GM04504 (cell line): ENCODE measurements around the gene ATP13A1.
"Not testable (repeated sequence)": the region's sequence is repeated elsewhere in the genome, so short reads cannot be mapped to it uniquely, and the experiment has no call there.

Experiments
- DNase-seq: peaks from one replicate; pipeline ENCODE4 v3.0.0-alpha.2; 2012; ENCODE audit warnings: low read depth

Gene ATP13A1

DNA sequence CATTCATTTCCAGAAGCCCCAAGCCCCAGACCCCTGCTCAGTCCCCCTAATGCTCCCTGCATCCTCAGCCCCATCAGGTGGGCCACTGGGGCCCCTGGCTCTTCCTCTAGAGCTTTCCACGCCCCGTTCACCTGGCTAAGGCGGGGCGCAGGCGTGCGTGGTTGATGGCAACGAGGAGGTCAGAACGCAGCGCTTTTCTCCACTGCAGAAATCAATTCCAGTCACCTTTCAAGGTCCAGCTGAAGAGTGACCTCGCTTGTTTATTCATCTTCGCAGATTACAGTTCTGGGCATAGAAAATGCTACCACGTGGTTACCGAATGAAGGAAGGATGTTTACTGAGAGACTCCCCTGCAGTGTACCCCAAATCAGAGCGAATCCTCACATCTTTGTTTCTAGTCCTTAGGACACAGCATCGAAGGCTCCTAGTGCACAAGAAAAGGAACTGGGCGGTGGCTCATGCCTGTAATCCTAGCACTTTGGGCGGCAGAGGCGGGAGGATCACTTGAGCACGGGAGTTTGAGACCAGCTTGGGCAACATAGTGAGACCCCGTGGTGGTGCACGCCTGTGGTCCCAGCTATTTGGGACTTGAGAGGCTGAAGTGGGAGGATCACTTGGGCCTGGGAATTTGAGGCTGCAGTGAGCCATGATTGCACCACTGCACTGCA lies 44.2 kb downstream of the ATP13A1 start:
- DNase-seq, result no peak

DNA sequence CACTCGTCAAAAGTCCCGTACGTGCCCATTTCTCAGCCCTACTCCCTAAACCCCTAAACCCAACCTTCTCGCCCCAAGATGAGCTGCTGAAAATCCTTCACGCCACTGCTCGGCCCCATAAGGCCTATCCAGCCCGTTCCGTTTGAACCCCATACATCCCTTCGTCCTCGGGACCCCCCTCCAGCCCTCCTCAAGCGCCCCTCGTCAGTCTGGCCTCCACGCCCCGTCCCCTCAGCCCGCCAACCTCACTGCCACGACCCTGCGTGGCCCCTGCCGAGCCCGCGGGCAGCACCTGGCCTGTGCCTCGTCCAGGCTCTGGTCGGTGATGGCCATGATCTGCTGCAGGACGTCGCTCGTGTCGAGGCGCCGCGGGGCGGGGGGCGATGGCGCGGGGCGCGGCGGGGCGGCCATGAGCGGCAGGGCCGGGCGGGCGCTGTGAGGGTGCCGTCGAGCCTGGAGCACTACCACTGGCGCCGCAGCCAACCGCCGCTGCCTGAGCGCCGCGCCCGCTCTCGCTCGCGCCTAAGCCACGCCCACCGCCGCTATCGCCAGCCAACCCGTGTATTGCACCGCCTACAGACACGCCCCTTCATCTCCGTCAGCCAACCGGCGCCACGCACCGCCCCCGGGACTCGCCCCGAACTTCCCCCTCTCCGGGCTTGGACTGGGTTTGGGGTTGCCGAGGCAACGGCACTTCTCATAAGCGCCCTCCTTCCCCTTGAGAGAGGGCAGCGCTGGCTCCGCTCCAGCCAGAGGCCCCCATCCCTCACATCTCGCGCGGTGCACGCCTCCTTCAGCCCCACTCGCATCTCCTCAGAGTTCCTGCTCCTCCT lies 45.0 kb downstream of the ATP13A1 start, which contains the start of gene PBX4:
Gene PBX4 (minus strand): TSS at position 469 of the 833 bp plus-strand sequence. CDS start 58 bp downstream, at position 411.
- DNase-seq, result peak; percentile 68

DNA sequence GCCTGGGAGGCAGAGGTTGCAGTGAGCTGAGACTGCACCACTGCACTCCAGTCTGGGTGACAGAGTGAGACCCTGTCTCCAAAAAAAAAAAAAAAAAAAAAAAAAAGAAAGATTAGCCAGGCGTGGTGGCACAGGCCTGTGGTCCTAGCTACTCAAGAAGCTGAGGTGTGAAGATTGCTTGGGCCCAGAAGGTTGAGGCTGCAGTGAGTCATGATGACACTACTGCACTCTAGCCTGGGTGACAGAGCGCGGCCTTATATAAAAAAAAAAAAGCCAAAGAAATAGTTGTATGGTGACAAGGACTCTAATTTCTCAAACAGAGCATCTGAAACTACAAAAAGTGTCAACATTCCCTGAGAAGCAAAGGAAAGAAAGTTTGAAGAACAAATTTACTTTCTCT lies 48.4 kb downstream of the ATP13A1 start:
- DNase-seq, result no peak

DNA sequence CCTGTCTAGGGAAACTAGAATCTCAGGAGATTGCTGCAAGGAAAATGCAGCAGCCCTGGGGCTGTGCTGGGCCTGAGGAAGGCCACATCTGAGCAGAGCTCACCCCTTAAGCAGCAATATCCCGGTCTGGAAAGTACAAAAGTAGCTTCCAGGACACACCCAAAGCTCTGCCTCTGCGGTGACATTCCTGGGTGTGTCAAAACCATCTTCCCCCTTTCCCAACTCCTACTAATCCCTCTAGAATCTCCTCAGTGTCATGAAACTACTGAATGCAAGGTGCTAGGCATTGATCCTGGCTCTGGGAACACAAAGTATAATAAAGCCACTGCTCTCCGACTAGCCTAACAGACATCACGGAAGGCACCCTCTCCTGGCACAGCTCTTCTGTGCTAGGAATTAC lies 50.0 kb downstream of the ATP13A1 start:
- no peak for DNase-seq

DNA sequence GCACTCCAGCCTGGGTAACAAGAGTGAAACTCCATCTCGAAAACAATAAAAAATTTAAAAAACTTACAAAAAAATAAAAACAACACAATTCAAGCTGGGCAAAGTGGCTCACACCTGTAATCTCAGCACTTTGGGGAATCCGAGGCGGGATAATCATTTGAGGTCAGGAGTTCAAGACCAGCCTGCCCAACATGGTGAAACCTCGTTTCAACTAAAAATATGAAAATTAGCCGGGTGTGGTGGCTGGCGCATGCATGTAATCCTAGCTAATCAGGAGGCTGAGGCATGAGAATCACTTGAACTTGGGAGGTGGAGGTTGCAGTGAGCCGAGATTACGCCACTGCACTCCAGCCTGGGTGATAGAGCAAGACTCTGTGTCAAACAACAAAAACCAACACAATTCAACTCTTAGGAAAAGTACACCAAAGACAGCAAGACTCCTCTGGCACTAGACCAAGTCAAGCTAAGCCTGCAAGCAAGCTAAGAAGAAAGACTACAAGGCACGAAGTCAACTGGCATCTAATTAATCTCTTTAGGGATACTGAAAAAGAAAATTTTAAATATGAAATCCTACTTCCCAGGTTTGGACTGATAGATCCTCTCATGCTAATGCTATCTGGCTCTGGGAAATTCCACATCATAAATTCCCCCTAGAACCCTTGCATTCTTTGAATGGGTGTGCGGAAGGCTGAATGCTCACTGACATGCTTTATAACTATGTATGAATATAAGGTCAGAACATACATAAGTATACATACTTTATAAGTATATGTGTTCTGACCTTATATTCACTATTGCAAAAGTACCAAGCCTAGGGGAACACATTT lies 52.9 kb downstream of the ATP13A1 start:
- DNase-seq, result no peak

DNA sequence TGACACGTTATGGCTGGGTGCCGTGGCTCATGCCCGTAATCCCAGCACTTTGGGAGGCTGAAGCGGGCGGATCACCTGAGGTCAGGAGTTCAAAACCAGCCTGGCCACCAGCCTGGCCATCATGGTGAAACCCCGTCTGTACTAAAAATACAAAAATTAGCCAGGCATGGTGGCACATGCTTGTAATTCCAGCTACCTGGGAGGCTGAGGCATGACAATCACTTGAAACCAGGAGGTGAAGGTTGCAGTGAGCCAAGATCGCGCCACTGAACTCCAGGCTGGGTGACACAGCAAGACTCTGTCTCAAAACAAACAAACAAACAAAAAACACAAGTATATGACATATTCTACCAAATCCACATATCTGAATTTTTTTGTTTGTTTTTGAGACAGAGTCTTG lies 56.8 kb downstream of the ATP13A1 start:
- DNase-seq, result not testable (repeated sequence)

DNA sequence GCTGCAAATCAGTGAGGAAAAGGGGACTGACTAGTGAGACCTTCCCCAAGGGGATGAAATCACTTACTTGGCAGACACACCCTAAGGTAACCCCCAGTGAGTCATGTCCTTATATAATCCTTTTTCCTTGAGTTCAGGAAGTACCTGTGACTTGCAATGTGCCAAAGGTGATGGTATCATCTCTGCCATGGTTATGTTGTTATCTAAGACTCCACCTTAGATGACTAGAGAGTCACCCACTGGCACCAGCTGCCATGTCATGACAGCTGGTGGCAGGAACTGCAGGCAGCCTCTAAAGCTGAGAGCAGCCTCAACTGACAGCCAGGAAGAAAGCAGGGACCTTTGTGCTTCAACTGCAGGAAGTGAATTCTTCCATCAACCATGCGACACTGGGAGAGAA lies 57.5 kb downstream of the ATP13A1 start:
- no peak for DNase-seq

DNA sequence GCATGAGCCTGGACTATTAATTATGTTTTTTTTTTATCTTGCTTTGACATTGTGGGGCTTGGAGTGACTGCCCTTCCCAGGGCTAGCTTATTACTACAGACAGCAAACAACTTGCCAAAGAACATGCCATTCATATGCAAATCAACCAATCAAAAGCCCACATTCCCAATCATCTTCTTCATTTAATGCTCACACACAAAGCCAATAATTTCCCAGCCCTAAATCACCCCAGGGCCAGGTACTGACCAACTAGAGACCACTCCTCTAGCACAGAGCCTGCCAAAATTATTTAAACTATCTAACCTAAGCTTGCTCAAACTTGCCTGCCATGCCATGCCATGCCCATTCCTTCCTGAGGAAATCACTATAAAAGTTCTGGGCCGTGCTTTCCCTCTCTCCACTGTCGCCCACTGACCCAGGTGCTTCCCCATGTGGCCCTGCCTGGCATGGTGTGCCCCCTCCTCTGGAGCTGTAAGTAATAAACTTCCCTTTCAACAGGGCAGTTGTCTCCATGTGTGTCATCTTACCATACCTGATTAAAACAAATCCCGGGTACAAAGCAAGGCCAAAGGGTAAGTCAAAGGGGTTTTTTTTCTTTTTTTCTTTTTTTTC lies 60.7 kb downstream of the ATP13A1 start:
- DNase-seq, result no peak

DNA sequence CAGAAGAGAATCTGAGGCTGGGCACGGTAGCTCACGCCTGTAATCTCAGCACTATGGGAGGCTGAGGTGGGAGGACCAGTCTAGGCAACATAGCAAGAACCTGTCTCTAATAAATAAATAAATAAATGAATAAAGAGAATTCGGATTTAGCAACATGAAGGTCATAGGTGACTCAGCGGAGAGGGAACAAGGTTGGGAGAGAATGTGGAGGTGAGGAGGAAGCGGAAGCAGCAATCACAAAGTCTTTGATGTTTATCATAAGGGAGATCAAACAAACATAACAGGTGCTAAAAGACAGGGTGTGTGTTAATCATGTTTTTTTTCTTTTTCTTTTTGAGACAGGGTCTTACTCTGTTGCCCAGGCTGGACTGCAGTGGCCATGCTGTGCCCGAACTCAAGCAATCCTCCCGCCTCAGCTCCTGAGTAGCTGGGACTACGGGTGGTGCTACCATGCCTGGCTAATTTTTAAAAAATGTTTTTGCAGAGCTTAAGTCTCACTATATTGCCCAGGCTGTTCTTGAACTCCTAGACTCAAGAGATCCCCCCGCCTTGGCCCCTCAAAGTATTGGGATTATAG lies 61.3 kb downstream of the ATP13A1 start:
- no peak for DNase-seq

DNA sequence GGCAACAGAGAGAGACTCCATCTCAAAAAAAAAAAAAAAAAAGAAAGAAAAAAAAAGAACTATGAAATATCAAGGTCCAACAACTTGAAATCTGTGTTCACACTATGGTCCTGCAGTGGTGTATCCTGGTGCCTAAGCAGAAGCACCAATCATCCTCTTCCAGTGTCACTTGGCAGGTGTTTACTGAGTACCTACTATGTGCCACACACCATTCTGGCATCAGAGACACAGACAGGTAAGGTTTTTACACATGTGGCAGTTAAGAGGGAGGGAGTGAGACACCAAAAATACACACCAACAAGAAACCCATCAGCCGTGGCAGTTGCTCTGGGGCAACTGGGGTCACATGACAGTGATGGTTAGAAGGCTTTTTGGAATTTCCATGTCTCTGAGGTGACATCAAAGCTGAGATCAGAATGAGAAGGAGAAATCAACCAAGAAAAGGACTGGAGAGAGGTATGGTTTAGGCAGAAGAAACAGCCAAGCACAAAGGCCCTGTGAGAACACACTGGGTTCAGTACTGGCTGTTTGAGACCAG lies 62.6 kb downstream of the ATP13A1 start:
- no peak for DNase-seq

DNA sequence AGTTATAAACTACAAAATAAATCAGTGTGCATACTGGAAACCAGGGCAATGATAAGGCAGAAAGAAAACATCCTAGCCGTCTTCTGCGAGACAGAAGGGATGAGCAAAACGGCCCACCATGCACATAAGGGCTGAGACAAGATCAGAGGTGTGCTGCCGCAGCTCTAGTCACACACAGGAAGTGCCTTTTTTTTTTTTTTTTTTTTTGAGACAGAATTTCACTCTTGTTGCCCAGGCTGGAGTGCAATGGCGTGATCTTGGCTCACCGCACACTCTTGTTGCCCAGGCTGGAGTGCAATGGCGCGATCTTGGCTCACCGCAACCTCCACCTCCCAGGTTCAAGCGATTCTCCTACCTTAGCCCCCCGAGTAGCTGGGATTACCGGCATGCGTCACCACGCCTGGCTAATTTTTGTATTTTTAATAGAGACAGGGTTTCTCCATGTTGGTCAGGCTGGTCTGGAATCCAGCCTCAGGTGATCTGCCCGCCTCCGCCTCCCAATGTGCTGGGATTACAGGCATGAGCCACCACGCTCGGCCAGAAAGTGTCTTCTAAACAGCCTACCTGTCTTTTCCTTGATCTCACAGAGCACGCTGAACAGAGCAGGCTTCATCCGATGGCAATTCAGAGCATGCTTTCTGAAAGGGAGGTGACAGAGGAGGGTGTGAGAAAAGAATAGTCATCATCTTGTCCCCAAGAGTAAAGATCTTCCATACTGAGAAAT lies 64.6 kb downstream of the ATP13A1 start:
- not testable (repeated sequence) for DNase-seq

DNA sequence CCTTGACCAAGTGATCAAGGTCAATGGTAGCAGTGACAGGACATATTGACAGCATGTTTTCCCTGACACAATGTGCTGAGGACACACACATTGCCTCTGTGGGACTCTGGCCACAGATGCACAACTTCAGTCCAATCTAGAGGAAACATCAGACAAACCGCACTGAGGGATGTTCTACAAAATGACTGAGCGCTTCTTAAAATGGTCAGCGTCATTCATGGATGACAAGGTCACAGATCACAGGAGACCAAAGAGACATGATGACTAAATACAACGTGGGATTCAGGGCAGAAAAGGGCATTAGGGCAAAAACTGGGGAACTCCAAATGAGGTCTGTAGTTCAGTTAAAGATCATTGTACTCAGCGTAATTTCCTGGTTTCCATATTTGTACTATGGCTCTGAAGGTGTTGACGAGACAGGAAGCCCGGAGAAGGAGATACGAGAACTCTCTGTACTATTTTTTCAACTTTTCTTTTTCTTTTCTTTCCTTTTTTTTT lies 65.6 kb downstream of the ATP13A1 start:
- DNase-seq, result no peak
